Lower leg skin (tissue), 3 donors: Measurements from ENCODE around the gene SLCO1A2.

Experiments
- POLR2A ChIP-seq, 2 donors: fragments of 450-650 bp; IDR thresholded peaks; one replicate each; pipeline ENCODE4 v1.6.1; 2016 to 2017; ENCODE audit warnings: antibody characterized with exemption in 2 of 2, mild to moderate bottlenecking in 1 of 2, moderate library complexity in 1 of 2
- TF ChIP-seq, protein P1 (sequence below), 3 donors: fragments of 450-650 bp; IDR thresholded peaks; one replicate each; pipeline ENCODE4 v1.5.1; 2016; ENCODE audit warnings: antibody characterized with exemption in 3 of 3, mild to moderate bottlenecking in 3 of 3, moderate library complexity in 2 of 3

- TF ChIP-seq, protein P1, sequence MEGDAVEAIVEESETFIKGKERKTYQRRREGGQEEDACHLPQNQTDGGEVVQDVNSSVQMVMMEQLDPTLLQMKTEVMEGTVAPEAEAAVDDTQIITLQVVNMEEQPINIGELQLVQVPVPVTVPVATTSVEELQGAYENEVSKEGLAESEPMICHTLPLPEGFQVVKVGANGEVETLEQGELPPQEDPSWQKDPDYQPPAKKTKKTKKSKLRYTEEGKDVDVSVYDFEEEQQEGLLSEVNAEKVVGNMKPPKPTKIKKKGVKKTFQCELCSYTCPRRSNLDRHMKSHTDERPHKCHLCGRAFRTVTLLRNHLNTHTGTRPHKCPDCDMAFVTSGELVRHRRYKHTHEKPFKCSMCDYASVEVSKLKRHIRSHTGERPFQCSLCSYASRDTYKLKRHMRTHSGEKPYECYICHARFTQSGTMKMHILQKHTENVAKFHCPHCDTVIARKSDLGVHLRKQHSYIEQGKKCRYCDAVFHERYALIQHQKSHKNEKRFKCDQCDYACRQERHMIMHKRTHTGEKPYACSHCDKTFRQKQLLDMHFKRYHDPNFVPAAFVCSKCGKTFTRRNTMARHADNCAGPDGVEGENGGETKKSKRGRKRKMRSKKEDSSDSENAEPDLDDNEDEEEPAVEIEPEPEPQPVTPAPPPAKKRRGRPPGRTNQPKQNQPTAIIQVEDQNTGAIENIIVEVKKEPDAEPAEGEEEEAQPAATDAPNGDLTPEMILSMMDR (IDR thresholded peaks at IDR 0.05): no peak
- no peak for TF ChIP-seq POLR2A (IDR thresholded peaks at IDR 0.05)
Measured at GRCh38 chr12:21276826-21277225, 57.9 kb downstream of the SLCO1A2 start.
